PC-9 (cell line): ENCODE data around the gene PLAU. TPM values are rescaled to one million over a fixed set of nuclear protein-coding genes. Genes with fewer than 3 reads are reported as not detected.
A peak's percentile ranks its signal among the peaks of the same experiment; 100 is the strongest.
"Not testable (repeated sequence)": the region's sequence is repeated elsewhere in the genome, so short reads cannot be mapped to it uniquely, and the experiment has no call there.

Experiments
- BruUV-seq: library from RNA; stranded (reverse); fragments of 400-500 nt; replicated peaks from 2 replicates; lab custom pipeline; 2021; lab: Mats Ljungman, UMichigan
- CTCF ChIA-PET: fragments of 300-600 bp; sonication (Branson Sonifier 250); formaldehyde crosslinking; loops from one replicate; lab custom pipeline; 2022; ENCODE audit warnings: antibody characterized with exemption; lab: Charles Lee
- POLR2A ChIA-PET: fragments of 300-600 bp; sonication (Branson Sonifier 250); formaldehyde crosslinking; loops from one replicate; lab custom pipeline; 2022; ENCODE audit warnings: antibody characterized with exemption; ENCODE audit not compliant: unreplicated experiment; lab: Charles Lee
- DNase-seq, 2 experiments: peaks; one replicate each; pipeline versions ENCODE4 v3.0.0 to v3.0.0-alpha.2; 2015 to 2022; ENCODE audit warnings: mixed read lengths in 1 of 2
- H2AFZ ChIP-seq: fragments of 200-600 bp; sonication (generic); 2 replicates; pipeline ENCODE4 v1.8.1; 2017; ENCODE audit warnings: antibody characterized with exemption
- H3F3A ChIP-seq: fragments of 200-600 bp; sonication (generic); 2 replicates; pipeline ENCODE4 v1.8.1; 2017; ENCODE audit warnings: antibody characterized with exemption, mild to moderate bottlenecking, low read depth; ENCODE audit not compliant: insufficient read depth
- H3K27ac ChIP-seq: fragments of 200-600 bp; sonication (generic); 2 replicates; pipeline ENCODE4 v1.6.1; 2016; ENCODE audit warnings: mixed run types
- H3K27me3 ChIP-seq: fragments of 200-600 bp; sonication (generic); 2 replicates; pipeline ENCODE4 v1.6.1; 2016; ENCODE audit warnings: low read depth, mixed run types; ENCODE audit not compliant: insufficient read depth
- H3K36me3 ChIP-seq: fragments of 200-600 bp; sonication (generic); 2 replicates; pipeline ENCODE4 v1.6.1; 2016; ENCODE audit warnings: low read depth, mixed run types
- H3K4me1 ChIP-seq: fragments of 200-600 bp; sonication (generic); replicated peaks from 2 replicates; pipeline ENCODE4 v1.6.1; 2016; ENCODE audit warnings: mixed run types; ENCODE audit not compliant: insufficient read depth
- H3K4me2 ChIP-seq: fragments of 200-600 bp; sonication (generic); 2 replicates; pipeline ENCODE4 v1.6.1; 2017; ENCODE audit warnings: mixed run types
- H3K4me3 ChIP-seq: fragments of 200-600 bp; sonication (generic); 2 replicates; pipeline ENCODE4 v1.6.1; 2016; ENCODE audit warnings: mixed run types
- H3K79me2 ChIP-seq: fragments of 200-600 bp; sonication (generic); 2 replicates; pipeline ENCODE4 v1.6.1; 2017; ENCODE audit warnings: low read depth, mixed run types
- H3K9me2 ChIP-seq: fragments of 200-600 bp; sonication (generic); 2 replicates; pipeline ENCODE4 v1.8.1; 2017; ENCODE audit warnings: mild to moderate bottlenecking; ENCODE audit not compliant: insufficient read depth
- H3K9me3 ChIP-seq: fragments of 200-600 bp; sonication (generic); 2 replicates; pipeline ENCODE4 v1.8.1; 2016; ENCODE audit warnings: low read depth; ENCODE audit not compliant: insufficient read depth
- H4K20me1 ChIP-seq: fragments of 200-600 bp; sonication (generic); 2 replicates; pipeline ENCODE4 v1.8.1; 2017; ENCODE audit not compliant: insufficient read depth
- EZH2 ChIP-seq: fragments of 200-600 bp; sonication (generic); IDR thresholded peaks from 2 replicates; pipeline ENCODE4 v1.8.0; 2017; ENCODE audit warnings: antibody characterized with exemption, low read depth
- intact Hi-C: fragments of 100-400 bp; cut with micrococcal nuclease; formaldehyde crosslinking; loops from one replicate; pipeline ENCODE4 v1.10.0; 2022; ENCODE audit not compliant: unreplicated experiment
- total RNA-seq: library from RNA; stranded (reverse); gene quantifications from 2 replicates; pipeline ENCODE4 v1.2.3, GENCODE V29; 2021
- TF ChIP-seq, protein P1 (sequence below): fragments of 200-600 bp; sonication (generic); conservative IDR thresholded peaks from 2 replicates; pipeline ENCODE4 v1.6.1; 2017; ENCODE audit warnings: mixed run types, antibody characterized with exemption, mild to moderate bottlenecking, moderate library complexity

The PLAU gene
- total RNA-seq, 1 experiment from 2014 or later: 90.3 TPM

DNA sequence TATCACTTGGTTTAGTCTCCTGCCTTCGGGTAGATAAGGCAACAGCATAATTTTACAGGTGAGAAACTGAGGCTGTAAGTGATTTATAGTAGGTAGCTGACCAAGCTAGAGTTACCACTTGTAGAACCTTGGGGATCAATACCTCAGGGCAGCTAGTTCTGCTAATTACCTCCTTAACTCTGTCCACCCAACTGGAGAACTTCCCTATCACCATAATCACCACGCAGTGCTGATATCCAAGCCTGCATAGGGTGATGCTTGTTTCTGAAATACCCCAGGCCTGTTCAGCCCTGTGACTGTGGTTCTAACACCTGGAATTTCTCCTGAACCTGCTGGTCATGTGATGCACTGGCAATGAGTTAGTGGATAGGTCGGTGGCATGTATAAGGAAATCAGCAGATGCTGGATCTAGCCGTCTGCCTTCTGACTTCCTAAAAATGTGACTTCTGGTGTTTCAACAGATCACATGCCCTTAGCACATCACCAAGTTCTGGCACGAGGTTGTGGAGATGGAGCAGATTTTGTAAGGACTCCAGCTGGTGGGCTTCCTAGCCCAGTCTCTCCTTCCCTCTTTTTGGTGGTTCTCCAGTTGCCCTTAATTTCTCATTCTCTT is 15.3 kb downstream of the PLAU start:
- Histone ChIP-seq H3K36me3 (no peaks in the 10 kb centered on the region), H3K4me3 (no peak overlapping the region), H3K4me1 (peaks cover 13% of the 10 kb centered on the region), H4K20me1 (no peaks in the 10 kb centered on the region), H3K27me3 (no peaks in the 10 kb centered on the region), H3K9me2 (no peaks in the 10 kb centered on the region), H3K27ac (no peak overlapping the region), H3F3A (peaks cover 3% of the 10 kb centered on the region; the same call in 1 of the 2 replicates), H2AFZ (no peak overlapping the region), H3K4me2 (no peak overlapping the region), H3K9me3 (no peaks in the 10 kb centered on the region; the same call in 1 of the 2 replicates), H3K79me2 (no peaks in the 10 kb centered on the region)
- TF ChIP-seq, protein P1, sequence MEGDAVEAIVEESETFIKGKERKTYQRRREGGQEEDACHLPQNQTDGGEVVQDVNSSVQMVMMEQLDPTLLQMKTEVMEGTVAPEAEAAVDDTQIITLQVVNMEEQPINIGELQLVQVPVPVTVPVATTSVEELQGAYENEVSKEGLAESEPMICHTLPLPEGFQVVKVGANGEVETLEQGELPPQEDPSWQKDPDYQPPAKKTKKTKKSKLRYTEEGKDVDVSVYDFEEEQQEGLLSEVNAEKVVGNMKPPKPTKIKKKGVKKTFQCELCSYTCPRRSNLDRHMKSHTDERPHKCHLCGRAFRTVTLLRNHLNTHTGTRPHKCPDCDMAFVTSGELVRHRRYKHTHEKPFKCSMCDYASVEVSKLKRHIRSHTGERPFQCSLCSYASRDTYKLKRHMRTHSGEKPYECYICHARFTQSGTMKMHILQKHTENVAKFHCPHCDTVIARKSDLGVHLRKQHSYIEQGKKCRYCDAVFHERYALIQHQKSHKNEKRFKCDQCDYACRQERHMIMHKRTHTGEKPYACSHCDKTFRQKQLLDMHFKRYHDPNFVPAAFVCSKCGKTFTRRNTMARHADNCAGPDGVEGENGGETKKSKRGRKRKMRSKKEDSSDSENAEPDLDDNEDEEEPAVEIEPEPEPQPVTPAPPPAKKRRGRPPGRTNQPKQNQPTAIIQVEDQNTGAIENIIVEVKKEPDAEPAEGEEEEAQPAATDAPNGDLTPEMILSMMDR: no peak
- TF ChIP-seq EZH2: no peak
- intact Hi-C loops: no loop called here
- ChIA-PET CTCF (no interaction called here), POLR2A (no interaction called here)
- DNase-seq: no peak
- BruUV-seq: no TSS peak

DNA sequence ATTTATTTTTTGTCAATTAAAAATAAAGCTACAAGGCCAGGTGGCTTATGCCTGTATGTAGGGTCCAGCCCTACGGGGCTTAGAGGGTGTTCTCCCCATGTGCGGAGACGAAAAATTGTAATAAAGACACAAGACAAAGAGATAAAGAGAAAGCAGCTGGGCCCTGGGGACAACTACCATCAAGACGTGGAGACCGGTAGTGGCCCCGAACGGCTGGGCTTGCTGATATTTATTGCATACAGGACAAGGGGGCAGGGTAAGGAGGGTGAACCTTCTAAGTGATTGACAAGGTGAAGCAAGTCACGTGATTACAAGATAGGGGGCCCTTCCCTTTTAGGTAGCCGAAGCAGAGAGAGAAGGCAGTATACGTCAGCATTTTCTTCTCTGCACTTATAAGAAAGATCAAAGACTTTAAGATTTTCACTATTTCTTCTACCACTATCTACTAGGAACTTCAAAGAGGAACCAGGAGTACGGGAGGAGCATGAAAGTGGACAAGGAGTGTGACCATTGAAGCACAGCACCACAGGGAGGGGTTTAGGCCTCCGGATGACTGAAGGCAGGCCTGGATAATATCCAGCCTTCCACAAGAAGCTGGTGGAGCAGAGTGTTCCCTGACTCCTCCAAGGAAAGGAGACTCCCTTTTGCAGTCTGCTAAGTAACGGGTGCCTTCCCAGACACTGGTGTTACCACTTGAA is 19.8 kb downstream of the PLAU start:
- peak overlapping the region; percentile 97 for H3K27ac ChIP-seq
- not testable (repeated sequence) for BruUV-seq

DNA sequence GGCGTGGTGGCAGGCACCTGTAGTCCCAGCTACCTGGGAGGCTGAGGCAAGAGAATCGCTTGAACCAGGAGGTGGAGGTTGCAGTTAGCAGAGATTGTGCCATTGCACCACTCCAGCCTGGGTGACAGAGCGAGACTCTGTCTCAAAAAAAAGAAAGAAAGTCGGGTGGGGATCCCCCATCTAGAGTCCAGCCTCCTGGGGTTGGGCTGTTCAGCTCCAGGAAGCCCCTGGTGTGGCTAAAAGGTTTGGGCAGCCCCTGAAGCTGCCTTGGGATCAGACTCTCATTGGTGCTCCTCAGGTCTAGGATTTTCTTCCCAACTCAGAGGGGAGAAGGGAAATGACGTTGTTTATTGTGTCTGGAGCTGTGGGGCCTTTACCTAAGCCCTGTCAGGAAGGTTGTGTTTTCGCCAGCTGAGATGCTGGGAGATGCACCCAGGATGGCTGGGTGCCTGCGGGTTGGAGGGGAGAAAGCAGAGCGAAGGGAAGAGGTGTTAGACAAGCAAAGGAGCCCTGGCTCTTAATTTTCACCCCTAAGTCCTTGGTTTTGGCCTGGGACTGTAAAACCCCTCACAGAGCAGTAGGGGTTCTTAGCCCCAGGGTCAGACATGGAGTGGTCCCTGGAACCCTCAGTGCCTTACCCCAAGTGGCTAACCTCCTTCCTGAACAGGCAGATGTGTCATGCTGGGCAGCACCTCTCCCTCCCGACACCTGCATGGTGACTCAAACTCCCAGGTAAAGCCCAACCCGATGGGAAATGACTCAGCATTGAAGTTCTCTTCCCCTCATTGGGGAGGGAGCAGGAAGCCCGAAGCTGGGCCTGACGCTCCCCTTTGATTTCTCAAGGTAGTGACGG is 21.1 kb downstream of the PLAU start:
- ChIA-PET CTCF (interaction anchor here (0.5 to 1.9 kb wide), 6 partner anchors 8 to 1613 kb away, joined by 3 to 11 read pairs (median 6); no protein-coding TSS in a partner anchor), POLR2A (interaction anchor here (0.5 to 1.9 kb wide), 12 partner anchors 12 to 1123 kb away, joined by 3 to 15 read pairs (median 4); partner anchors contain the start of genes CFAP70 and VCL)
- TF ChIP-seq, protein P1: no peak
- no peak for TF ChIP-seq EZH2
- Histone ChIP-seq H3F3A (peaks cover 23% of the 10 kb centered on the region), H3K4me1 (peaks cover 43% of the 10 kb centered on the region), H3K9me2 (no peaks in the 10 kb centered on the region), H3K4me3 (peak overlapping the region; percentile 27; the same call in 1 of the 2 replicates), H3K27ac (peak overlapping the region; percentile 97), H2AFZ (no peak overlapping the region), H3K27me3 (no peaks in the 10 kb centered on the region), H3K4me2 (peak overlapping the region; percentile 69), H4K20me1 (no peaks in the 10 kb centered on the region), H3K36me3 (no peaks in the 10 kb centered on the region), H3K79me2 (no peaks in the 10 kb centered on the region), H3K9me3 (no peaks in the 10 kb centered on the region)
- intact Hi-C loops: loop anchor here (1.0 kb wide), 3 partner anchors 23 to 44 kb away; no protein-coding TSS in a partner anchor
- BruUV-seq: TSS peak; percentile 99
- DNase-seq: peak; percentile 93 to 99

More for the DNA sequence above, 19.8 kb downstream of the PLAU start:
- H3K9me2 ChIP-seq, H3K9me3 ChIP-seq, H4K20me1 ChIP-seq, intact Hi-C loops, H2AFZ ChIP-seq, H3K4me3 ChIP-seq, H3K36me3 ChIP-seq, DNase-seq, H3K27me3 ChIP-seq, H3K79me2 ChIP-seq: not testable (repeated sequence)
- CTCF ChIA-PET: interaction anchor here (1.9 kb wide), 1 partner anchor 9 kb away, joined by 6 read pairs; no protein-coding TSS in a partner anchor
- Histone ChIP-seq H3K4me2 (peak overlapping the region; percentile 10; the same call in 1 of the 2 replicates), H3F3A (peaks cover 23% of the 10 kb centered on the region), H3K4me1 (peaks cover 43% of the 10 kb centered on the region)
- POLR2A ChIA-PET: interaction anchor here (0.6 kb wide), 1 partner anchor 998 kb away, joined by 4 read pairs; no protein-coding TSS in a partner anchor
